ENCODE results near the gene COPZ2.
"Not testable (repeated sequence)": the region's sequence is repeated elsewhere in the genome, so short reads cannot be mapped to it uniquely, and the experiment has no call there.

The COPZ2 gene

DNA sequence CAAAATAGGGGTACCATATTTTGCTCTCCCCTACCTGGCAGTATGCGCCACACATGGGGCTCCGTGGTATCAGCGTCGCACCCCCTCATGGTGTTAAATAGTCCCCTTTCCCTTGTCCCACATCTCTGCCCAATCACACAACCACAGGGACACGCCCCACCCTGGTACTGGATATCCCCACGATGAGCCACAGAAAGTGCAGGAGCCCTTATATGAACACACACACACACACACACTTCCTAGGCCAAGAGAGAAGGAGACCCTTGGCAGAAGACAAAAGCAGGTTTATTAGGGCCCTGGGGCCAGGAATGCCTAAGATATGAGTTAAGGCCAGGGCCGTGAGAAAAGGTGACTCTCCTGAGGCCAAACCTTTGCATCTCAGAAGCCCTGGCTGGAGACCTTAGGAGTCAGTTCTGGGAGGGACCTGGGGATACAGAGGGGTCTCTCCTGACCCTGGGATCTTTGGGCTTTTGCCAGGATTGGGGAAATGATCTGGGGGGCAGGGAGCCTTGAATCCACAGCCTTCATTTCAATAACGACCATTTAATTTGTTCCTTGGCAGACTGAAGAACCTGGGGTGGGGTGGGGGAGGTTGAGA lies 11.6 kb downstream of the COPZ2 start:
- Mint-ChIP-seq H3K27ac (no peak overlapping the region), H3K4me1 (peaks cover 30% of the 10 kb centered on the region), H3K36me3 (no peaks in the 10 kb centered on the region), H3K4me3 (peak overlapping the region; percentile 95), H3K27me3 (peaks cover 22% of the 10 kb centered on the region), H3K9me3 (no peaks in the 10 kb centered on the region)

GRCh38 chr17:48025040-48025903 lies 12.3 kb downstream of the COPZ2 start:
- Mint-ChIP-seq H3K36me3 (no peaks in the 10 kb centered on the region), H3K9me3 (no peaks in the 10 kb centered on the region), H3K4me1 (peaks cover 30% of the 10 kb centered on the region), H3K27me3 (peaks cover 22% of the 10 kb centered on the region), H3K4me3 (peak overlapping the region; percentile 95), H3K27ac (peak overlapping the region; percentile 75)

- Mint-ChIP-seq H3K4me3 (peak overlapping the region; percentile 95), H3K9me3 (no peaks in the 10 kb centered on the region), H3K4me1 (peaks cover 30% of the 10 kb centered on the region), H3K27ac (peak overlapping the region; percentile 75), H3K27me3 (peaks cover 22% of the 10 kb centered on the region), H3K36me3 (no peaks in the 10 kb centered on the region)
Measured at GRCh38 chr17:48024149-48025039, 13.2 kb downstream of the COPZ2 start.

- Mint-ChIP-seq H3K27ac (no peak overlapping the region), H3K4me3 (peak overlapping the region; percentile 74), H3K36me3 (no peaks in the 10 kb centered on the region), H3K9me3 (no peaks in the 10 kb centered on the region), H3K4me1 (peaks cover 30% of the 10 kb centered on the region), H3K27me3 (peaks cover 22% of the 10 kb centered on the region)
Measured at GRCh38 chr17:48023400-48024148, 14.0 kb downstream of the COPZ2 start.

GRCh38 chr17:48022901-48023300 lies 14.7 kb downstream of the COPZ2 start:
- Mint-ChIP-seq H3K4me1 (peaks cover 30% of the 10 kb centered on the region), H3K36me3 (no peaks in the 10 kb centered on the region), H3K9me3 (no peaks in the 10 kb centered on the region), H3K4me3 (peak overlapping the region; percentile 39), H3K27ac (no peak overlapping the region), H3K27me3 (peaks cover 20% of the 10 kb centered on the region)

- Mint-ChIP-seq H3K27ac (no peak overlapping the region), H3K36me3 (no peaks in the 10 kb centered on the region), H3K27me3 (peaks cover 18% of the 10 kb centered on the region), H3K9me3 (no peaks in the 10 kb centered on the region), H3K4me3 (no peak overlapping the region), H3K4me1 (peaks cover 33% of the 10 kb centered on the region)
Measured at GRCh38 chr17:48021934-48022333, 15.7 kb downstream of the COPZ2 start.

GRCh38 chr17:48017817-48018158 lies 19.8 kb downstream of the COPZ2 start:
- H3K36me3 Mint-ChIP-seq, H3K27ac Mint-ChIP-seq, H3K9me3 Mint-ChIP-seq, H3K4me3 Mint-ChIP-seq, H3K4me1 Mint-ChIP-seq: not testable (repeated sequence)
- H3K27me3 Mint-ChIP-seq, result peaks cover 13% of the 10 kb centered on the region

DNA sequence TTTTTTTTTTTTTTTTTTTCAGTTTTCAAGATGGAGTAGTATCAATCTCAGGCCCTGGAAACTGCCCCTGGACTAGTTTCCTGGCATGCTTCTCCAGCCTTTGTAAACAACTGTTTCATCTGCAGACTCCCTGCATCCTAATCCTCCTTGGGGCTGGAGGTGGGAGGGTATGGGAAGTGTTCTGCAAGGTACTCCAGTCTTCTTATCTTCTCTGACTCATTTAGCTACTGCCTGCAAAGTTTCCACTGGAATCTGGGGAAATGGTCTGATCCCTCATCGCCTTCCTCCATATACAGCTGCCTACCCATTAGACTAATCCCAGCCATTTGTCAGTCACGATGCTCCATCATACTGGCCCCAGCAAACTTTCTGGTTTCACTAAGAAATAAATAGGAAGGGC lies 21.5 kb downstream of the COPZ2 start:
- H3K4me1 Mint-ChIP-seq, result peaks cover 19% of the 10 kb centered on the region
- H3K27ac Mint-ChIP-seq, result no peak overlapping the region
- no peaks in the 10 kb centered on the region for H3K9me3 Mint-ChIP-seq
- H3K4me3 Mint-ChIP-seq, result no peak overlapping the region
- peaks cover 15% of the 10 kb centered on the region for H3K27me3 Mint-ChIP-seq
- no peaks in the 10 kb centered on the region for H3K36me3 Mint-ChIP-seq

DNA sequence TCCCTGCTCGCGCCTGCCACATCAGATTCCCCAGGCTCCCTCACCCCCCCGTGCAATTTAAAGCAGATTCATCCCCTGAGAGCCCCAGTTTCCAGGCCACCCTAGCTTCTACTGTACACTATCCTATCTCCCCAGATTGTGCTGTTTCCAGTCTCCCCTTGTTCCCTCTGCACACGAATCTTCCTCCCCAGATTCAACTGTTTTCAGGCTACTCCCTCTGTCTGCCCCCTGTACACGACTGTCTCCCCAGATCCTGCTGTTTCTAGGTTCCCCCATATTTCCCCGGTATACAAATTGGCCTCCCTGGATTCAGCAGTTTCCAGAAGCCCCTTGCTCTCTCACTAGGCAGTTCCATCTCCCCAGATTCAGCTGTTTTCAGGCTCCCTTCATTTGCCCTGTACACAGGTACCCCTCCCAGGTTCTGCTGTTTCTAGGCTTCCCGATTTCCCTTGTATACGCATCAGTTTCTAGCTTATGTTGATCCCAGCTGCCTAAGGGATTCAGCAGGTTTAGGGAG lies 22.9 kb downstream of the COPZ2 start:
- H3K4me3 Mint-ChIP-seq, result peak overlapping the region; percentile 12
- H3K9me3 Mint-ChIP-seq, result no peaks in the 10 kb centered on the region
- peaks cover 19% of the 10 kb centered on the region for H3K27me3 Mint-ChIP-seq
- peaks cover 19% of the 10 kb centered on the region for H3K4me1 Mint-ChIP-seq
- no peak overlapping the region for H3K27ac Mint-ChIP-seq
- H3K36me3 Mint-ChIP-seq, result no peaks in the 10 kb centered on the region

GRCh38 chr17:48013876-48014594 lies 23.6 kb downstream of the COPZ2 start:
- no peaks in the 10 kb centered on the region for H3K36me3 Mint-ChIP-seq
- no peak overlapping the region for H3K4me3 Mint-ChIP-seq
- H3K9me3 Mint-ChIP-seq, result no peaks in the 10 kb centered on the region
- peaks cover 20% of the 10 kb centered on the region for H3K27me3 Mint-ChIP-seq
- no peak overlapping the region for H3K27ac Mint-ChIP-seq
- peaks cover 19% of the 10 kb centered on the region for H3K4me1 Mint-ChIP-seq

DNA sequence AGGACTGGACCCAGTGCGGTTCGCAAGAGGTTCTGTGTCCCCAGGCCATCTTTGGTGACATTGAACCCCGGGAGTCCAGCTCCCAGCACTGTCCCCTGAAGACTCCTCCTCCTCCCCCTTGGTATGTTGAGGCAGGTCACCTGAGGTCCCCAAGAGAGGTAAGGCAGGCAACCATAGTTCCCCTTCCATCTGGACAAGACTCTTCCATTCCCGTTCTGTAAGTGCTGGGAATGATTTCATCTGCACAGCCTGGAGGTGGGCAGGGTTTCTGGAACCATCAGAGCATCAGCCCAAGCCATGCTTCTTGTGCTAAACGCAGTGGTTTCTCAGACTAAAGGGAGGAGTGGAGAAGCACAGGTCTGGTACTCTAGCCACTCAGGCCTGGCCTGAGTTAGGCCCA lies 24.9 kb downstream of the COPZ2 start:
- H3K36me3 Mint-ChIP-seq, result no peaks in the 10 kb centered on the region
- H3K27ac Mint-ChIP-seq, result no peak overlapping the region
- no peaks in the 10 kb centered on the region for H3K9me3 Mint-ChIP-seq
- H3K4me1 Mint-ChIP-seq, result peaks cover 16% of the 10 kb centered on the region
- peak overlapping the region; percentile 70 for H3K4me3 Mint-ChIP-seq
- peaks cover 20% of the 10 kb centered on the region for H3K27me3 Mint-ChIP-seq

- no peaks in the 10 kb centered on the region for H3K9me3 Mint-ChIP-seq
- peaks cover 13% of the 10 kb centered on the region for H3K4me1 Mint-ChIP-seq
- no peaks in the 10 kb centered on the region for H3K36me3 Mint-ChIP-seq
- peaks cover 20% of the 10 kb centered on the region for H3K27me3 Mint-ChIP-seq
- no peak overlapping the region for H3K27ac Mint-ChIP-seq
- H3K4me3 Mint-ChIP-seq, result peak overlapping the region; percentile 78
Measured at GRCh38 chr17:48012151-48012520, 25.5 kb downstream of the COPZ2 start.

GRCh38 chr17:48011405-48012150 lies 26.0 kb downstream of the COPZ2 start:
- H3K36me3 Mint-ChIP-seq, result no peaks in the 10 kb centered on the region
- peaks cover 13% of the 10 kb centered on the region for H3K4me1 Mint-ChIP-seq
- peak overlapping the region; percentile 78 for H3K4me3 Mint-ChIP-seq
- peaks cover 23% of the 10 kb centered on the region for H3K27me3 Mint-ChIP-seq
- no peak overlapping the region for H3K27ac Mint-ChIP-seq
- H3K9me3 Mint-ChIP-seq, result no peaks in the 10 kb centered on the region

DNA sequence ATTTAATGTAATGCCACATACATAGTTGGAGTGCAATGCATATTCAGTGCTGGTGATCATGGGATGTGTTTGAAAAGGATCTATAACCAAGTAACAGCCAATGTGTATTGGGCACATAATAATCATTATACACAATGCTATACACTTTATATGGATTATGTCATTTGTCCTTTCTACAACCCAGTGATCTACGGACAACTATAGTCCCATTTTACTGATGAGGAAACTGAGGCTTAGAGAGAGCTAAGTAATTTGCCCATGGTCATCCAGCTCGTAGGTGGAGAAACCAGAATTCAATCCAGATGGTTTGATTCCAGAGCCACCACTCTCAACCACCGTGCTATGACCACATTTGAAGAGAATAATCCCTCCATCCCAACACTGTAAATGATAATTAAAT lies 27.4 kb downstream of the COPZ2 start:
- no peaks in the 10 kb centered on the region for H3K9me3 Mint-ChIP-seq
- no peak overlapping the region for H3K4me3 Mint-ChIP-seq
- H3K4me1 Mint-ChIP-seq, result peaks cover 13% of the 10 kb centered on the region
- no peak overlapping the region for H3K27ac Mint-ChIP-seq
- no peaks in the 10 kb centered on the region for H3K36me3 Mint-ChIP-seq
- H3K27me3 Mint-ChIP-seq, result peaks cover 24% of the 10 kb centered on the region
